HG03097 (cell line): ENCODE data around the gene VRK3.
"Not testable (repeated sequence)": the region's sequence is repeated elsewhere in the genome, so short reads cannot be mapped to it uniquely, and the experiment has no call there.

Source experiments
- ATAC-seq: cut with Tn5 transposase; IDR thresholded peaks from one replicate; pipeline ENCODE4 v1.9.1; 2021; ENCODE audit not compliant: unreplicated experiment, low FRiP score

The VRK3 gene

GRCh38 chr19:49958144-49958543 lies 67.0 kb downstream of the VRK3 start:
- ATAC-seq: not testable (repeated sequence)

GRCh38 chr19:49957262-49957915 lies 67.8 kb downstream of the VRK3 start:
- no peak for ATAC-seq

- no peak for ATAC-seq
Observed at GRCh38 chr19:49956115-49956495, 69.1 kb downstream of the VRK3 start.

- ATAC-seq: no peak
Observed at GRCh38 chr19:49954933-49955332, 70.2 kb downstream of the VRK3 start.

GRCh38 chr19:49954092-49954829 lies 70.9 kb downstream of the VRK3 start:
- no peak for ATAC-seq

- ATAC-seq: no peak
Observed at GRCh38 chr19:49953416-49953815, 71.8 kb downstream of the VRK3 start.

- ATAC-seq: no peak
Observed at GRCh38 chr19:49952906-49953305, 72.3 kb downstream of the VRK3 start.

GRCh38 chr19:49952479-49952836 lies 72.7 kb downstream of the VRK3 start:
- ATAC-seq: no peak

- ATAC-seq: no peak
Observed at GRCh38 chr19:49951806-49952478, 73.2 kb downstream of the VRK3 start.

GRCh38 chr19:49950956-49951526 lies 74.1 kb downstream of the VRK3 start:
- no peak for ATAC-seq

- no peak for ATAC-seq
Observed at GRCh38 chr19:49950590-49950948, 74.6 kb downstream of the VRK3 start.

- ATAC-seq: no peak
Observed at GRCh38 chr19:49949742-49950589, 75.2 kb downstream of the VRK3 start.

- ATAC-seq: no peak
Observed at GRCh38 chr19:49946415-49946814, 78.8 kb downstream of the VRK3 start.

GRCh38 chr19:49944567-49944966 lies 80.6 kb downstream of the VRK3 start:
- not testable (repeated sequence) for ATAC-seq

- ATAC-seq: no peak
Observed at GRCh38 chr19:49940482-49940791, 84.7 kb downstream of the VRK3 start.

GRCh38 chr19:49939721-49940481 lies 85.3 kb downstream of the VRK3 start:
- no peak for ATAC-seq

GRCh38 chr19:49938662-49939061 lies 86.5 kb downstream of the VRK3 start:
- no peak for ATAC-seq

- ATAC-seq: no peak
Observed at GRCh38 chr19:49937750-49938381, 87.3 kb downstream of the VRK3 start.

GRCh38 chr19:49936549-49936948 lies 88.6 kb downstream of the VRK3 start:
- no peak for ATAC-seq

- ATAC-seq: no peak
Observed at GRCh38 chr19:49933643-49934042, 91.5 kb downstream of the VRK3 start.
